Caco-2 (cell line): ENCODE results near the gene PUS7. TPM values are rescaled to one million over a fixed set of nuclear protein-coding genes. Genes with fewer than 3 reads are reported as not detected.

Experiments used
- BruUV-seq: library from RNA; stranded (reverse); fragments of 400-500 nt; replicated peaks from 2 replicates; lab custom pipeline; 2021; lab: Mats Ljungman, UMichigan
- CTCF ChIA-PET: fragments of 300-600 bp; sonication (Branson Sonifier 250); formaldehyde crosslinking; loops from one replicate; lab custom pipeline; 2022; ENCODE audit warnings: antibody characterized with exemption; lab: Charles Lee
- POLR2A ChIA-PET: fragments of 300-600 bp; sonication (Branson Sonifier 250); formaldehyde crosslinking; loops from one replicate; lab custom pipeline; 2022; ENCODE audit warnings: antibody characterized with exemption; lab: Charles Lee
- DNase-seq, 2 experiments: peaks; one replicate each; pipeline versions ENCODE4 v3.0.0 to v3.0.0-alpha.2; 2020 to 2022
- H3K27me3 ChIP-seq: replicated peaks from 2 replicates; pipeline ENCODE4 v1.6.0; 2011; ENCODE audit warnings: low read length; ENCODE audit not compliant: control insufficient read depth, insufficient read depth
- H3K36me3 ChIP-seq: 2 replicates; pipeline ENCODE4 v1.5.1; 2011; ENCODE audit warnings: low read length; ENCODE audit not compliant: control insufficient read depth, insufficient read depth
- H3K4me1 ChIP-seq: fragments of 250-450 bp; sonication (Bioruptor Pico); 2 replicates; pipeline ENCODE4 v1.5.1; 2020; ENCODE audit warnings: mild to moderate bottlenecking
- H3K4me3 ChIP-seq: 2 replicates; pipeline ENCODE4 v1.5.1; 2011; ENCODE audit warnings: low read depth, mild to moderate bottlenecking, control low read depth, low read length
- H3K9me3 ChIP-seq: fragments of 250-450 bp; sonication (Bioruptor Pico); 2 replicates; pipeline ENCODE4 v1.5.1; 2020; ENCODE audit warnings: mild to moderate bottlenecking, moderate library complexity
- H3K27ac Mint-ChIP-seq: one replicate; pipeline ENCODE4 v1.8.0; 2022; ENCODE audit warnings: mixed read lengths; ENCODE audit not compliant: unreplicated experiment
- H3K27me3 Mint-ChIP-seq: one replicate; pipeline ENCODE4 v1.8.0; 2022; ENCODE audit warnings: mixed read lengths; ENCODE audit not compliant: insufficient read depth, unreplicated experiment
- H3K36me3 Mint-ChIP-seq: one replicate; pipeline ENCODE4 v1.8.0; 2022; ENCODE audit warnings: mild to moderate bottlenecking, mixed read lengths; ENCODE audit not compliant: insufficient read depth, unreplicated experiment
- H3K4me1 Mint-ChIP-seq: one replicate; pipeline ENCODE4 v1.8.0; 2022; ENCODE audit warnings: low read depth, mixed read lengths; ENCODE audit not compliant: unreplicated experiment
- H3K4me3 Mint-ChIP-seq: one replicate; pipeline ENCODE4 v1.8.0; 2022; ENCODE audit warnings: mild to moderate bottlenecking, moderate library complexity, mixed read lengths; ENCODE audit not compliant: unreplicated experiment
- H3K9me3 Mint-ChIP-seq: one replicate; pipeline ENCODE4 v1.8.0; 2022; ENCODE audit warnings: mixed read lengths; ENCODE audit not compliant: unreplicated experiment
- CTCF ChIP-seq, 2 experiments: fragments of 200-600 bp in 1 of 2; IDR thresholded peaks; 1 replicate in 1 of 2; 2 replicates in 1 of 2; pipeline versions ENCODE4 v1.5.1 to v1.8.0; 2011 to 2022; ENCODE audit warnings: antibody characterized with exemption in 1 of 2, control low read depth in 1 of 2, inconsistent platforms in 1 of 2, low read depth in 1 of 2, low read length in 1 of 2, mild to moderate bottlenecking in 1 of 2, moderate library complexity in 1 of 2; ENCODE audit not compliant: insufficient read depth in 1 of 2, severe bottlenecking in 1 of 2, unreplicated experiment in 1 of 2
- intact Hi-C: fragments of 100-400 bp; cut with micrococcal nuclease; formaldehyde crosslinking; loops from one replicate; pipeline ENCODE4 v1.10.0; 2022; ENCODE audit not compliant: unreplicated experiment
- total RNA-seq: library from RNA; stranded (reverse); gene quantifications from 2 replicates; pipeline ENCODE4 v1.2.3, GENCODE V29; 2022

PUS7 gene
- total RNA-seq, 1 experiment from 2014 or later: 36.3 TPM

GRCh38 chr7:105470090-105470489 lies 52.0 kb downstream of the PUS7 start:
- BruUV-seq: no TSS peak
- H3K9me3 Mint-ChIP-seq: no peaks in the 10 kb centered on the region
- peaks cover 23% of the 10 kb centered on the region for H3K36me3 Mint-ChIP-seq
- H3K27ac Mint-ChIP-seq: no peak overlapping the region
- intact Hi-C loops: no loop called here
- no peak for TF ChIP-seq CTCF (IDR thresholded peaks at IDR 0.05; ENCODE audit: insufficient read depth in 1 of 2, low read depth in 1 of 2, low read length in 1 of 2, severe bottlenecking in 1 of 2, unreplicated experiment in 1 of 2)
- H3K27me3 Mint-ChIP-seq: no peaks in the 10 kb centered on the region
- no peaks in the 10 kb centered on the region for H3K4me1 Mint-ChIP-seq
- Histone ChIP-seq H3K9me3 (no peaks in the 10 kb centered on the region), H3K27me3 (no peaks in the 10 kb centered on the region), H3K36me3 (no peaks in the 10 kb centered on the region; the same call in 1 of the 2 replicates), H3K4me3 (no peak overlapping the region), H3K4me1 (no peaks in the 10 kb centered on the region)
- ChIA-PET CTCF (no interaction called here), POLR2A (no interaction called here)
- no peak overlapping the region for H3K4me3 Mint-ChIP-seq
- DNase-seq: no peak

- Mint-ChIP-seq H3K9me3 (no peaks in the 10 kb centered on the region), H3K27ac (no peak overlapping the region), H3K36me3 (peaks cover 49% of the 10 kb centered on the region), H3K27me3 (no peaks in the 10 kb centered on the region), H3K4me1 (no peaks in the 10 kb centered on the region), H3K4me3 (no peak overlapping the region)
- no peak for TF ChIP-seq CTCF (IDR thresholded peaks at IDR 0.05; ENCODE audit: insufficient read depth in 1 of 2, low read depth in 1 of 2, low read length in 1 of 2, severe bottlenecking in 1 of 2, unreplicated experiment in 1 of 2)
- Histone ChIP-seq H3K4me1 (no peaks in the 10 kb centered on the region), H3K4me3 (no peak overlapping the region), H3K9me3 (no peaks in the 10 kb centered on the region), H3K36me3 (no peaks in the 10 kb centered on the region), H3K27me3 (no peaks in the 10 kb centered on the region)
- POLR2A ChIA-PET: no interaction called here
- no TSS peak for BruUV-seq
- CTCF ChIA-PET: interaction anchor here (0.6 kb wide), 1 partner anchor 426 kb away, joined by 5 read pairs; no protein-coding TSS in a partner anchor
- intact Hi-C loops: no loop called here
- no peak for DNase-seq
These were observed 59.2 kb downstream of the PUS7 start for GRCh38 chr7:105462765-105463420.

- no peaks in the 10 kb centered on the region for H3K27me3 Mint-ChIP-seq
- no peaks in the 10 kb centered on the region for H3K4me1 ChIP-seq
- CTCF ChIA-PET: no interaction called here
- H3K27me3 ChIP-seq: no peaks in the 10 kb centered on the region
- no peak overlapping the region for H3K4me3 ChIP-seq
- H3K9me3 Mint-ChIP-seq: no peaks in the 10 kb centered on the region
- H3K36me3 Mint-ChIP-seq: peaks cover 56% of the 10 kb centered on the region
- H3K9me3 ChIP-seq: no peaks in the 10 kb centered on the region
- intact Hi-C loops: no loop called here
- no peak overlapping the region for H3K4me3 Mint-ChIP-seq
- no peaks in the 10 kb centered on the region; the same call in 1 of the 2 replicates for H3K36me3 ChIP-seq
- no TSS peak for BruUV-seq
- no peak overlapping the region for H3K27ac Mint-ChIP-seq
- POLR2A ChIA-PET: no interaction called here
- H3K4me1 Mint-ChIP-seq: no peaks in the 10 kb centered on the region
- DNase-seq: no peak
- no peak for TF ChIP-seq CTCF (IDR thresholded peaks at IDR 0.05; ENCODE audit: insufficient read depth in 1 of 2, low read depth in 1 of 2, low read length in 1 of 2, severe bottlenecking in 1 of 2, unreplicated experiment in 1 of 2)
These were observed 60.6 kb downstream of the PUS7 start for GRCh38 chr7:105461518-105461917.
